ENCODE results near the gene TNFSF4.
"Not testable (repeated sequence)": the region's sequence is repeated elsewhere in the genome, so short reads cannot be mapped to it uniquely, and the experiment has no call there.

Gene TNFSF4

GRCh38 chr1:173161510-173162221, 45.5 kb downstream of the TNFSF4 start:
- DNase-seq, result no peak

GRCh38 chr1:173153964-173154363, 53.2 kb downstream of the TNFSF4 start:
- not testable (repeated sequence) for DNase-seq

GRCh38 chr1:173153503-173153902, 53.6 kb downstream of the TNFSF4 start:
- no peak for DNase-seq

- no peak for DNase-seq
Measured at GRCh38 chr1:173152598-173152997, 54.5 kb downstream of the TNFSF4 start.

- no peak for DNase-seq
Measured at GRCh38 chr1:173150795-173151194, 56.3 kb downstream of the TNFSF4 start.

- no peak for DNase-seq
Measured at GRCh38 chr1:173149887-173150286, 57.2 kb downstream of the TNFSF4 start.

GRCh38 chr1:173148971-173149370, 58.2 kb downstream of the TNFSF4 start:
- DNase-seq, result no peak

- no peak for DNase-seq
Measured at GRCh38 chr1:173148545-173148944, 58.6 kb downstream of the TNFSF4 start.

GRCh38 chr1:173140733-173141132, 66.4 kb downstream of the TNFSF4 start:
- no peak for DNase-seq

GRCh38 chr1:173139706-173140105, 67.4 kb downstream of the TNFSF4 start:
- DNase-seq, result no peak

- DNase-seq, result no peak
Measured at GRCh38 chr1:173137107-173137706, 69.9 kb downstream of the TNFSF4 start.

GRCh38 chr1:173134800-173135199, 72.3 kb downstream of the TNFSF4 start:
- DNase-seq, result no peak

GRCh38 chr1:173134029-173134428, 73.1 kb downstream of the TNFSF4 start:
- no peak for DNase-seq
